Stimulated activated CD8-positive, alpha-beta memory T cell treated with anti-CD3 and anti-CD28 coated beads, Interleukin-4, amount 100 ng/mL, for 1 hour (primary cell): ENCODE results near the gene CPTP.

ENCODE experiments used
- DNase-seq, 2 donors: peaks; one replicate each; pipeline ENCODE4 v3.0.0-alpha.2; 2020; ENCODE audit warnings: low read depth in 2 of 2, low spot score in 1 of 2

Gene CPTP

GRCh38 chr1:1324524-1325287 lies at the start of gene CPTP, which contains the start of gene INTS11:
TSS of gene CPTP (plus strand) at chr1:1324802. CDS start at chr1:1326911, 2,109 bp downstream.
TSS of gene INTS11 (minus strand) at chr1:1324660. CDS start at chr1:1324608, 52 bp downstream.
- DNase-seq: peak; percentile 88 to 96

- no peak for DNase-seq
Measured at GRCh38 chr1:1274931-1275431, 49.6 kb upstream of the CPTP start.

- no peak for DNase-seq
Measured at GRCh38 chr1:1275836-1276235, 48.8 kb upstream of the CPTP start.

GRCh38 chr1:1278620-1279019 lies 46.0 kb upstream of the CPTP start:
- no peak for DNase-seq

- DNase-seq: no peak
Measured at GRCh38 chr1:1279028-1279427, 45.6 kb upstream of the CPTP start.

- DNase-seq: no peak
Measured at GRCh38 chr1:1280782-1281481, 43.7 kb upstream of the CPTP start.

- DNase-seq: no peak
Measured at GRCh38 chr1:1281533-1282321, 42.9 kb upstream of the CPTP start.

- no peak for DNase-seq
Measured at GRCh38 chr1:1282998-1283397, 41.6 kb upstream of the CPTP start.

GRCh38 chr1:1283821-1284220 lies 40.8 kb upstream of the CPTP start:
- DNase-seq: no peak

GRCh38 chr1:1284221-1285101 lies 40.1 kb upstream of the CPTP start:
- DNase-seq: no peak

- no peak for DNase-seq
Measured at GRCh38 chr1:1285102-1285571, 39.5 kb upstream of the CPTP start.

- DNase-seq: no peak
Measured at GRCh38 chr1:1285611-1286311, 38.8 kb upstream of the CPTP start.

GRCh38 chr1:1286313-1287261 lies 38.0 kb upstream of the CPTP start:
- DNase-seq: no peak

GRCh38 chr1:1287288-1288110 lies 37.1 kb upstream of the CPTP start:
- DNase-seq: no peak

GRCh38 chr1:1290238-1290731 lies 34.3 kb upstream of the CPTP start:
- DNase-seq: no peak

GRCh38 chr1:1291023-1291528 lies 33.5 kb upstream of the CPTP start:
- DNase-seq: no peak
